Omental fat pad (tissue), 4 donors: ENCODE results near the gene HMOX1. TPM values are rescaled to one million over a fixed set of nuclear protein-coding genes. Genes with fewer than 3 reads are reported as not detected.
"Not testable (repeated sequence)": the region's sequence is repeated elsewhere in the genome, so short reads cannot be mapped to it uniquely, and the experiment has no call there.

Experiments
- ATAC-seq: fragments of 150-250 bp; one replicate; pipeline ENCODE4 v1.9.1; 2016; ENCODE audit warnings: mild to moderate bottlenecking, moderate library complexity; ENCODE audit not compliant: low FRiP score
- DNase-seq: peaks from one replicate; pipeline ENCODE4 v3.0.0-alpha.2; 2019; ENCODE audit warnings: low spot score
- total RNA-seq, 4 donors: library from RNA; depleted of rRNA; stranded (reverse); fragments of >200 nt; gene quantifications; one replicate each; pipeline ENCODE4 v1.1.0, GENCODE V29; 2016
- TF ChIP-seq, protein P1 (sequence below), 3 donors: fragments of 450-650 bp; IDR thresholded peaks; one replicate each; pipeline ENCODE4 v1.5.1; 2016 to 2017; ENCODE audit warnings: antibody characterized with exemption in 3 of 3, mild to moderate bottlenecking in 3 of 3, moderate library complexity in 2 of 3

The HMOX1 gene
- total RNA-seq, 4 donors from 2014 or later = 32.8 to 625 (median 159) TPM

DNA sequence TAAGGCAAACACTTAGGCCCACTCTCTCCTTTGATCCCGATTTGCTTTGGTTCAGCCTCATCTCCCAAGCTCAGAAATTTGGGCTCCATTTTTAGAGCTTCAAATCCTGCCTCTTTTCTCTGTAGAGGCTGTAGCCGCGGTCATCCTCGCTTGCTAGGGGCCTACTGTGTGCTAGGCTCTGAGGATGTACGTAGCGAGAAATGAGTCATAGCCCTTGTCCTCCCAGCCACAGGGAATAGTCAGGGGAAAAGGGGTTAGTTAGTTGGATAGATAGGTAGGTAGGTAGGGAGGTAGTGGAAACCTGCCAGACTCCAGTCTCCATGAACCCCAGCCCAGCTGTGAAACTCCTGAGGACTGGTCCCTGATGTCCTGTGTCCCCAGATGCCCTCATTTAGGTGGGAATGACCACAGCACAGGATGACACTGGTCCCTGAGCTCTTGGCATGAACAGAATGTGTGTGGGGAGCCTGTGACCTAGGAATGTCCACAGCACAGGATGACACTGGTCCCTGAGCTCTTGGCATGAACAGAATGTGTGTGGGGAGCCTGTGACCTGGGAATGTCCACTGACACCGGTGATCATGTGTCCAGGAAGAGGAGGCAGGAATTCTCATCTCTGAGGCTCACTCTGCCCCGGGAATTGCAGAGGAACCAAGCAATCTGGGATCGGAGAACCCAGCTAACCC is 21.4 kb upstream of the HMOX1 start:
- ATAC-seq = no peak
- no peak for DNase-seq

GRCh38 chr22:35361001-35361558 is 19.8 kb upstream of the HMOX1 start:
- TF ChIP-seq, protein P1, sequence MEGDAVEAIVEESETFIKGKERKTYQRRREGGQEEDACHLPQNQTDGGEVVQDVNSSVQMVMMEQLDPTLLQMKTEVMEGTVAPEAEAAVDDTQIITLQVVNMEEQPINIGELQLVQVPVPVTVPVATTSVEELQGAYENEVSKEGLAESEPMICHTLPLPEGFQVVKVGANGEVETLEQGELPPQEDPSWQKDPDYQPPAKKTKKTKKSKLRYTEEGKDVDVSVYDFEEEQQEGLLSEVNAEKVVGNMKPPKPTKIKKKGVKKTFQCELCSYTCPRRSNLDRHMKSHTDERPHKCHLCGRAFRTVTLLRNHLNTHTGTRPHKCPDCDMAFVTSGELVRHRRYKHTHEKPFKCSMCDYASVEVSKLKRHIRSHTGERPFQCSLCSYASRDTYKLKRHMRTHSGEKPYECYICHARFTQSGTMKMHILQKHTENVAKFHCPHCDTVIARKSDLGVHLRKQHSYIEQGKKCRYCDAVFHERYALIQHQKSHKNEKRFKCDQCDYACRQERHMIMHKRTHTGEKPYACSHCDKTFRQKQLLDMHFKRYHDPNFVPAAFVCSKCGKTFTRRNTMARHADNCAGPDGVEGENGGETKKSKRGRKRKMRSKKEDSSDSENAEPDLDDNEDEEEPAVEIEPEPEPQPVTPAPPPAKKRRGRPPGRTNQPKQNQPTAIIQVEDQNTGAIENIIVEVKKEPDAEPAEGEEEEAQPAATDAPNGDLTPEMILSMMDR (IDR thresholded peaks at IDR 0.05) = no peak
- ATAC-seq = no peak
- no peak for DNase-seq

More for the DNA sequence above, 21.4 kb upstream of the HMOX1 start:
- TF ChIP-seq, protein P1 (IDR thresholded peaks at IDR 0.05) = no peak

- ATAC-seq = no peak
- TF ChIP-seq, protein P1 (IDR thresholded peaks at IDR 0.05) = no peak
- no peak for DNase-seq
These were observed 17.3 kb upstream of the HMOX1 start for GRCh38 chr22:35363566-35364086.

DNA sequence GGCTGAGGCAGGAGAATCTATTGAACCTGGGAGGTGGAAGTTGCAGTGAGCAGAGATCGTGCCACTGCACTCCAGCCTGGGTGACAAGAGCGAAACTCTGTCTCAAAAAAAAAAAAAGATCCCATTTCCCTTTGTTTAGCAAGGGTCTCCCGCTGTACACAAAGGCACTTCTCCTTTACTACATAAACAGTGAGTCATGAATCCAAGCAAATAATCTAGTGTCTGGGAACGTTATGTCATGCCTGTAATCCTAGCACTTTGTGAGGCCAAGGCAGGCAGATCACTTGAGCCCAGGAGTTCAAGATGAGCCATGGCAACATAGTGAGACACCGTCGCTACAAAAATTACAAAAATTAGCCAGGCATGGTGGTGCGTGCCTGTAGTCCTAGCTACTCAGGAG is 16.7 kb upstream of the HMOX1 start:
- not testable (repeated sequence) for ATAC-seq, DNase-seq

GRCh38 chr22:35367331-35367886 is 13.5 kb upstream of the HMOX1 start:
- ATAC-seq (no peak), DNase-seq (no peak)
- TF ChIP-seq, protein P1 (IDR thresholded peaks at IDR 0.05) = no peak

DNA sequence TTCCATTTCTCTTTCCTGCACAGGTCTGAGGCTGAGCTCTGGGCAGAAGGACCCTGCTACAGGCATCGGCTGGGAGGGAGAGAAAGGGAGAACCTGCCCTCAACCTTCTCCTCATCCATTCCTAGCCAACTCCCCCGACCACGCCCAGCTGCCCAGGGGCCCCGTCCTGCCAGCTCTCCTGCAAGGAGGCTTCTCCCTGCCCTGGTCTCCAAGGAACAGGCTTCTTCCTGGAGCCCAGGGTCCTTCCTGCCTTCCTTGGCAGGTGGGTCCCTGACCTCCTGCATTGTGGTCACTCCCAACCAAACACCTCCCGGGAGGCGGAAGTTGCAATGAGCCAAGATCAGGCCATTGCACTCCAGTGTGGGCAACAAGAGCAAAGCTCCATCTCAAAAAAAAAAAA is 12.5 kb upstream of the HMOX1 start:
- TF ChIP-seq, protein P1 (IDR thresholded peaks at IDR 0.05) = no peak
- ATAC-seq (no peak), DNase-seq (no peak)

GRCh38 chr22:35369996-35370395 is 10.9 kb upstream of the HMOX1 start:
- ATAC-seq (no peak), DNase-seq (no peak)
- TF ChIP-seq, protein P1 (IDR thresholded peaks at IDR 0.05) = no peak
